ENCODE measurements around the gene CARD10. TPM values are rescaled to one million over a fixed set of nuclear protein-coding genes. Genes with fewer than 3 reads are reported as not detected.

CARD10 gene
- total and polyA plus RNA-seq, 2 of the 8 experiments (the other 6 are each of a cell fraction or from before 2014, with no cell fraction given), result 13.5 to 14.4 TPM

DNA sequence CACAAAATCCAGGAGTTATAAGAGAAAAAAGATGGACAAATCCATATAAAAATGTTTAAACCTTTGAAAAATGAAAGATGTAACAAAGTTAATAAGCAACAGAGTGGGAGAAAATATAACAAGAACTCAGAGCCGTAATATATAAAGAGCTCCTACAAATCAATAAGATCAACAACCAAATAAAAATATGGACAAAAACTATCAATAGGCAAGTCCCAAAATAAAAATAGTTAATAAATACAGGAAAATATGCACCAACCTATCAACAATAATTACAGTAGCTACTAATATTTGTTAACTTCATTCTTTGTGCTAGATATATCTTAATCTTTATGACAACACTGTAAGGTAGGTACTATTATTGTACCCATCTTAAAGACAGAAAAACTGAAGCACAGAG is 2.8 kb downstream of the CARD10 start (continued):
- TF ChIP-seq, protein P1, sequence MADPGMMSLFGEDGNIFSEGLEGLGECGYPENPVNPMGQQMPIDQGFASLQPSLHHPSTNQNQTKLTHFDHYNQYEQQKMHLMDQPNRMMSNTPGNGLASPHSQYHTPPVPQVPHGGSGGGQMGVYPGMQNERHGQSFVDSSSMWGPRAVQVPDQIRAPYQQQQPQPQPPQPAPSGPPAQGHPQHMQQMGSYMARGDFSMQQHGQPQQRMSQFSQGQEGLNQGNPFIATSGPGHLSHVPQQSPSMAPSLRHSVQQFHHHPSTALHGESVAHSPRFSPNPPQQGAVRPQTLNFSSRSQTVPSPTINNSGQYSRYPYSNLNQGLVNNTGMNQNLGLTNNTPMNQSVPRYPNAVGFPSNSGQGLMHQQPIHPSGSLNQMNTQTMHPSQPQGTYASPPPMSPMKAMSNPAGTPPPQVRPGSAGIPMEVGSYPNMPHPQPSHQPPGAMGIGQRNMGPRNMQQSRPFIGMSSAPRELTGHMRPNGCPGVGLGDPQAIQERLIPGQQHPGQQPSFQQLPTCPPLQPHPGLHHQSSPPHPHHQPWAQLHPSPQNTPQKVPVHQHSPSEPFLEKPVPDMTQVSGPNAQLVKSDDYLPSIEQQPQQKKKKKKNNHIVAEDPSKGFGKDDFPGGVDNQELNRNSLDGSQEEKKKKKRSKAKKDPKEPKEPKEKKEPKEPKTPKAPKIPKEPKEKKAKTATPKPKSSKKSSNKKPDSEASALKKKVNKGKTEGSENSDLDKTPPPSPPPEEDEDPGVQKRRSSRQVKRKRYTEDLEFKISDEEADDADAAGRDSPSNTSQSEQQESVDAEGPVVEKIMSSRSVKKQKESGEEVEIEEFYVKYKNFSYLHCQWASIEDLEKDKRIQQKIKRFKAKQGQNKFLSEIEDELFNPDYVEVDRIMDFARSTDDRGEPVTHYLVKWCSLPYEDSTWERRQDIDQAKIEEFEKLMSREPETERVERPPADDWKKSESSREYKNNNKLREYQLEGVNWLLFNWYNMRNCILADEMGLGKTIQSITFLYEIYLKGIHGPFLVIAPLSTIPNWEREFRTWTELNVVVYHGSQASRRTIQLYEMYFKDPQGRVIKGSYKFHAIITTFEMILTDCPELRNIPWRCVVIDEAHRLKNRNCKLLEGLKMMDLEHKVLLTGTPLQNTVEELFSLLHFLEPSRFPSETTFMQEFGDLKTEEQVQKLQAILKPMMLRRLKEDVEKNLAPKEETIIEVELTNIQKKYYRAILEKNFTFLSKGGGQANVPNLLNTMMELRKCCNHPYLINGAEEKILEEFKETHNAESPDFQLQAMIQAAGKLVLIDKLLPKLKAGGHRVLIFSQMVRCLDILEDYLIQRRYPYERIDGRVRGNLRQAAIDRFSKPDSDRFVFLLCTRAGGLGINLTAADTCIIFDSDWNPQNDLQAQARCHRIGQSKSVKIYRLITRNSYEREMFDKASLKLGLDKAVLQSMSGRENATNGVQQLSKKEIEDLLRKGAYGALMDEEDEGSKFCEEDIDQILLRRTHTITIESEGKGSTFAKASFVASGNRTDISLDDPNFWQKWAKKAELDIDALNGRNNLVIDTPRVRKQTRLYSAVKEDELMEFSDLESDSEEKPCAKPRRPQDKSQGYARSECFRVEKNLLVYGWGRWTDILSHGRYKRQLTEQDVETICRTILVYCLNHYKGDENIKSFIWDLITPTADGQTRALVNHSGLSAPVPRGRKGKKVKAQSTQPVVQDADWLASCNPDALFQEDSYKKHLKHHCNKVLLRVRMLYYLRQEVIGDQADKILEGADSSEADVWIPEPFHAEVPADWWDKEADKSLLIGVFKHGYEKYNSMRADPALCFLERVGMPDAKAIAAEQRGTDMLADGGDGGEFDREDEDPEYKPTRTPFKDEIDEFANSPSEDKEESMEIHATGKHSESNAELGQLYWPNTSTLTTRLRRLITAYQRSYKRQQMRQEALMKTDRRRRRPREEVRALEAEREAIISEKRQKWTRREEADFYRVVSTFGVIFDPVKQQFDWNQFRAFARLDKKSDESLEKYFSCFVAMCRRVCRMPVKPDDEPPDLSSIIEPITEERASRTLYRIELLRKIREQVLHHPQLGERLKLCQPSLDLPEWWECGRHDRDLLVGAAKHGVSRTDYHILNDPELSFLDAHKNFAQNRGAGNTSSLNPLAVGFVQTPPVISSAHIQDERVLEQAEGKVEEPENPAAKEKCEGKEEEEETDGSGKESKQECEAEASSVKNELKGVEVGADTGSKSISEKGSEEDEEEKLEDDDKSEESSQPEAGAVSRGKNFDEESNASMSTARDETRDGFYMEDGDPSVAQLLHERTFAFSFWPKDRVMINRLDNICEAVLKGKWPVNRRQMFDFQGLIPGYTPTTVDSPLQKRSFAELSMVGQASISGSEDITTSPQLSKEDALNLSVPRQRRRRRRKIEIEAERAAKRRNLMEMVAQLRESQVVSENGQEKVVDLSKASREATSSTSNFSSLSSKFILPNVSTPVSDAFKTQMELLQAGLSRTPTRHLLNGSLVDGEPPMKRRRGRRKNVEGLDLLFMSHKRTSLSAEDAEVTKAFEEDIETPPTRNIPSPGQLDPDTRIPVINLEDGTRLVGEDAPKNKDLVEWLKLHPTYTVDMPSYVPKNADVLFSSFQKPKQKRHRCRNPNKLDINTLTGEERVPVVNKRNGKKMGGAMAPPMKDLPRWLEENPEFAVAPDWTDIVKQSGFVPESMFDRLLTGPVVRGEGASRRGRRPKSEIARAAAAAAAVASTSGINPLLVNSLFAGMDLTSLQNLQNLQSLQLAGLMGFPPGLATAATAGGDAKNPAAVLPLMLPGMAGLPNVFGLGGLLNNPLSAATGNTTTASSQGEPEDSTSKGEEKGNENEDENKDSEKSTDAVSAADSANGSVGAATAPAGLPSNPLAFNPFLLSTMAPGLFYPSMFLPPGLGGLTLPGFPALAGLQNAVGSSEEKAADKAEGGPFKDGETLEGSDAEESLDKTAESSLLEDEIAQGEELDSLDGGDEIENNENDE (IDR thresholded peaks at IDR 0.05; ENCODE audit: insufficient replicate concordance, low read length), result no peak
- TF ChIP-seq, protein P2, sequence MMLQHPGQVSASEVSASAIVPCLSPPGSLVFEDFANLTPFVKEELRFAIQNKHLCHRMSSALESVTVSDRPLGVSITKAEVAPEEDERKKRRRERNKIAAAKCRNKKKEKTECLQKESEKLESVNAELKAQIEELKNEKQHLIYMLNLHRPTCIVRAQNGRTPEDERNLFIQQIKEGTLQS (IDR thresholded peaks at IDR 0.05; ENCODE audit: insufficient read depth, low read depth, low read length), result no peak
- TF ChIP-seq GABPA (IDR thresholded peaks at IDR 0.05; ENCODE audit: borderline replicate concordance, insufficient read depth, low read length) (no peak), JUND (IDR thresholded peaks at IDR 0.05; ENCODE audit: low read length) (no peak), FOSL1 (IDR thresholded peaks at IDR 0.05; ENCODE audit: insufficient read depth, low read depth, low read length) (no peak), BCL11A (IDR thresholded peaks at IDR 0.05; ENCODE audit: low read depth in 2 of 2, low read length in 2 of 2) (no peak), POLR2AphosphoS5 (IDR thresholded peaks at IDR 0.05; ENCODE audit: low read depth, low read length) (no peak), POU5F1 (IDR thresholded peaks at IDR 0.05; ENCODE audit: low read depth, low read length) (no peak), SP4 (IDR thresholded peaks at IDR 0.05; ENCODE audit: low read length) (no peak), CHD2 (IDR thresholded peaks at IDR 0.05; ENCODE audit: low read length) (no peak)
